Gastrocnemius medialis (tissue), 4 donors: ENCODE measurements around the gene FUS. TPM values are rescaled to one million over a fixed set of nuclear protein-coding genes. Genes with fewer than 3 reads are reported as not detected.
"Not testable (repeated sequence)": the region's sequence is repeated elsewhere in the genome, so short reads cannot be mapped to it uniquely, and the experiment has no call there.

Experiments used
- ATAC-seq, 2 donors: fragments of 150-250 bp; one replicate each; pipeline ENCODE4 v1.9.1; 2016
- DNase-seq, 2 donors: peaks; one replicate each; pipeline ENCODE4 v3.0.0-alpha.2; 2019
- H3K27ac ChIP-seq, 4 donors: fragments of 200-600 bp; sonication (generic); 1 replicate in 1 of 4; 2 replicates in 3 of 4; pipeline ENCODE4 v1.5.1; 2016 to 2018; ENCODE audit warnings: mild to moderate bottlenecking in 2 of 4, moderate library complexity in 1 of 4
- H3K27me3 ChIP-seq, 3 donors: fragments of 200-600 bp; sonication (generic) in 2 of 3; 1 replicate in 1 of 3; 2 replicates in 2 of 3; pipeline versions ENCODE4 v1.5.1 to v1.6.0; 2016 to 2019; ENCODE audit warnings: mild to moderate bottlenecking in 1 of 3, moderate library complexity in 1 of 3
- H3K36me3 ChIP-seq, 2 donors: fragments of 200-600 bp; sonication (generic) in 1 of 2; one replicate each; pipeline ENCODE4 v1.5.1; 2017 to 2018
- H3K4me1 ChIP-seq, 2 donors: fragments of 200-600 bp; sonication (generic) in 1 of 2; one replicate each; pipeline ENCODE4 v1.5.1; 2016 to 2017; ENCODE audit warnings: mild to moderate bottlenecking in 2 of 2
- H3K4me3 ChIP-seq, 4 donors: fragments of 200-600 bp; sonication (generic) in 3 of 4; 1 replicate in 1 of 4; 2 replicates in 3 of 4; pipeline ENCODE4 v1.5.1; 2016 to 2019; ENCODE audit warnings: mild to moderate bottlenecking in 2 of 4
- H3K9me3 ChIP-seq, 3 donors: fragments of 200-600 bp; sonication (generic) in 2 of 3; 1 replicate in 1 of 3; 2 replicates in 2 of 3; pipeline ENCODE4 v1.5.1; 2016 to 2019
- CTCF ChIP-seq, 5 experiments: fragments of 450-650 bp in 3 of 5; fragments of 200-600 bp in 2 of 5; sonication (generic) in 2 of 5; IDR thresholded peaks in 4 of 5; conservative IDR thresholded peaks in 1 of 5; 1 replicate in 4 of 5; 2 replicates in 1 of 5; pipeline ENCODE4 v1.5.1; 2016 to 2019; ENCODE audit warnings: antibody characterized with exemption in 5 of 5, mild to moderate bottlenecking in 3 of 5, moderate library complexity in 3 of 5
- POLR2A ChIP-seq, 2 donors: fragments of 450-650 bp; IDR thresholded peaks; one replicate each; pipeline ENCODE4 v1.6.1; 2017; ENCODE audit warnings: antibody characterized with exemption in 2 of 2, mild to moderate bottlenecking in 2 of 2, moderate library complexity in 2 of 2
- in situ Hi-C, 4 donors: fragments of 200-750 bp; cut with MboI; loops; one replicate each; pipeline versions ENCODE4 v1.15.0 to v1.8.0; 2017; ENCODE audit warnings: low sequenced_read_pairs in 4 of 4
- intact Hi-C: fragments of 100-400 bp; cut with DNase I; formaldehyde crosslinking; loops from one replicate; pipeline ENCODE4 v1.15.1; 2023; ENCODE audit warnings: low total_unique reads
- total RNA-seq, 4 donors: library from RNA; depleted of rRNA; stranded (reverse); fragments of >200 nt; gene quantifications; one replicate each; pipeline versions ENCODE4 v1.1.0 to v1.2.3, GENCODE V29; 2016

Gene FUS
- total RNA-seq, 4 donors from 2014 or later, result 20.6 to 45.9 (median 35.1) TPM

- in situ Hi-C loops (loop anchor here in 2 of 4 donors (10.0 to 25.0 kb wide), 3 partner anchors 62 to 170 kb away; partner anchors contain the start of genes HSD3B7 (in 1 of the 2), STX1B (in 1 of the 2) and VKORC1 (in 1 of the 2)), intact Hi-C loops (no loop called here)
- no peak for TF ChIP-seq POLR2A (IDR thresholded peaks at IDR 0.05)
- TF ChIP-seq CTCF (IDR thresholded peaks at IDR 0.05 in 4 of 5, conservative IDR thresholded peaks at IDR 0.05 in 1 of 5), result no peak
- no peaks in the 10 kb centered on the region for H3K9me3 ChIP-seq
- H3K36me3 ChIP-seq, result no peaks in the 10 kb centered on the region
- H3K4me1 ChIP-seq, result no peaks in the 10 kb centered on the region
- DNase-seq, result no peak
- ATAC-seq, result no peak
- no peak overlapping the region for H3K27ac ChIP-seq
- no peak overlapping the region for H3K4me3 ChIP-seq
- no peaks in the 10 kb centered on the region for H3K27me3 ChIP-seq
Measured at GRCh38 chr16:31157136-31157535, 22.8 kb upstream of the FUS start.

- no peaks in the 10 kb centered on the region for H3K4me1 ChIP-seq
- no peak overlapping the region for H3K4me3 ChIP-seq
- TF ChIP-seq POLR2A (IDR thresholded peaks at IDR 0.05) (no peak), CTCF (IDR thresholded peaks at IDR 0.05 in 4 of 5, conservative IDR thresholded peaks at IDR 0.05 in 1 of 5) (no peak)
- in situ Hi-C loops (loop anchor here in 2 of 4 donors (25.0 kb wide), 2 partner anchors 155 to 180 kb away; partner anchors contain the start of genes HSD3B7 (in 1 of the 2) and STX1B (in 1 of the 2)), intact Hi-C loops (no loop called here)
- DNase-seq (no peak), ATAC-seq (no peak)
- no peaks in the 10 kb centered on the region for H3K36me3 ChIP-seq
- no peaks in the 10 kb centered on the region for H3K9me3 ChIP-seq
- no peak overlapping the region for H3K27ac ChIP-seq
- no peaks in the 10 kb centered on the region for H3K27me3 ChIP-seq
Measured at GRCh38 chr16:31167315-31167714, 12.6 kb upstream of the FUS start.

DNA sequence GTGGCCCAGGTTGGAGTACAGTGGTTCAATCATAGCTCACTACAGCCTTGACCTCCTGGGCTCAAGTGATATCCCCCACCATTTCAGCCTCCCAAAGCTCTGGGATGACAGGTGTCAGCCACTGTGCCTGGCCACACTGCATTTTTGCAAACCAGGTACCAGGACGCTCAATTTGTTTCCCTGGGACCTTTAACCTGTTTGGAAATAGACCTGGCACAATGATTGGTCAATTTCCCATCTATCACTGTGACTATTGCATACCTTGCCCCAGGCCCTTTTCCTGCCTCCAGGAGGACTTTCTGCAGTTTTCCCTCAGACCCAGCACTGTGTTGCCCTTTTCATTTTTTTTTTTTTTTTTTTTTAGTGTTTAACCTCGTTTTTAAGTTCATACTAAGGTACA, 11.1 kb upstream of the FUS start:
- intact Hi-C loops (no loop called here), in situ Hi-C loops (loop anchor here in 2 of 4 donors (25.0 kb wide), 2 partner anchors 157 to 182 kb away; partner anchors contain the start of genes HSD3B7 (in 1 of the 2) and STX1B (in 1 of the 2))
- ATAC-seq (no peak), DNase-seq (no peak)
- H3K4me3 ChIP-seq, result no peak overlapping the region
- H3K27me3 ChIP-seq, result no peaks in the 10 kb centered on the region
- no peak overlapping the region for H3K27ac ChIP-seq
- H3K9me3 ChIP-seq, result no peaks in the 10 kb centered on the region
- H3K36me3 ChIP-seq, result no peaks in the 10 kb centered on the region
- no peak for TF ChIP-seq CTCF (IDR thresholded peaks at IDR 0.05 in 4 of 5, conservative IDR thresholded peaks at IDR 0.05 in 1 of 5)
- TF ChIP-seq POLR2A (IDR thresholded peaks at IDR 0.05), result no peak
- no peaks in the 10 kb centered on the region for H3K4me1 ChIP-seq

GRCh38 chr16:31170048-31170447, 9.9 kb upstream of the FUS start:
- in situ Hi-C loops, result loop anchor here in 2 of 4 donors (25.0 kb wide), 2 partner anchors 158 to 183 kb away; partner anchors contain the start of genes HSD3B7 (in 1 of the 2) and STX1B (in 1 of the 2)
- ATAC-seq, H3K9me3 ChIP-seq, DNase-seq, H3K27me3 ChIP-seq, H3K36me3 ChIP-seq, H3K27ac ChIP-seq, intact Hi-C loops, H3K4me1 ChIP-seq, H3K4me3 ChIP-seq: not testable (repeated sequence)

DNA sequence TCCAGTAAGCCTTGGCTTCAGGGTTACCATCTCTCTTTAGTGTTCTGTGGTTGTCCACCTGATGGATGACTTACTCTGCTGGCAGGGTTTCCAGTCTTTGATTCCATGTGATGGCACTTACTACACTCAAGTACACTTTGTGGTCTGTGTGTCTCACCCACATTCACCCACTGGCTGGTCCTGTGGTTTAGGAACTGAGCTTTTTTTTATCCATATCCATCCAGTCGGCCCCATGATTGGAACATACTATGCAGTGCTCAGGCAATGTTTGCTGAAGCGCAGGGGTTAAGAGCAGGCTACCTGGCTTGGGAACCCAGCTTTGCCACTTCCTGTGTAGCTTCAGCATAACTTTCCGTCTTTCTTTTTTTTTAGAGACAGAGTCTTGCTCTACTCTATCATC, 2.8 kb upstream of the FUS start:
- H3K27me3 ChIP-seq, result no peaks in the 10 kb centered on the region
- no peak overlapping the region for H3K4me3 ChIP-seq
- no peak for TF ChIP-seq POLR2A (IDR thresholded peaks at IDR 0.05)
- TF ChIP-seq CTCF (IDR thresholded peaks at IDR 0.05 in 4 of 5, conservative IDR thresholded peaks at IDR 0.05 in 1 of 5), result no peak
- intact Hi-C loops, result no loop called here
- DNase-seq (no peak), ATAC-seq (no peak)
- in situ Hi-C loops, result loop anchor here in 2 of 4 donors (25.0 kb wide), 1 partner anchor 685 kb away; the partner anchor contains the start of gene ZNF267 (in 2 of the 2)
- H3K27ac ChIP-seq, result no peak overlapping the region
- H3K36me3 ChIP-seq, result no peaks in the 10 kb centered on the region
- peaks cover 17 to 21% of the 10 kb centered on the region in 2 donors for H3K4me1 ChIP-seq
- H3K9me3 ChIP-seq, result no peaks in the 10 kb centered on the region
